NCI-H345 (cell line): ENCODE measurements around the gene RPRD2.
A peak's percentile ranks its signal among the peaks of the same experiment; 100 is the strongest.
"Not testable (repeated sequence)": the region's sequence is repeated elsewhere in the genome, so short reads cannot be mapped to it uniquely, and the experiment has no call there.

Source experiments
- DNase-seq: peaks from one replicate; lab custom pipeline; 2025; lab: John Stamatoyannopoulos, UW

The RPRD2 gene

GRCh38 chr1:150363426-150364230, at the start of gene RPRD2:
RPRD2 (plus strand) TSS chr1:150364147; CDS start chr1:150364715, 568 bp downstream.
- DNase-seq: peak; percentile 100

- not testable (repeated sequence) for DNase-seq
These were observed 49.3 kb upstream of the RPRD2 start for GRCh38 chr1:150314691-150315090.

- DNase-seq: no peak
These were observed 43.3 kb upstream of the RPRD2 start for GRCh38 chr1:150320667-150320978.

- peak; percentile 47 for DNase-seq
These were observed 42.2 kb upstream of the RPRD2 start for GRCh38 chr1:150321826-150322166.

GRCh38 chr1:150322310-150322709, 41.6 kb upstream of the RPRD2 start:
- DNase-seq: no peak

- no peak for DNase-seq
These were observed 31.2 kb upstream of the RPRD2 start for GRCh38 chr1:150332651-150333290.

- DNase-seq: no peak
These were observed 17.6 kb upstream of the RPRD2 start for GRCh38 chr1:150346316-150346715.

GRCh38 chr1:150352866-150353265, 11.1 kb upstream of the RPRD2 start:
- no peak for DNase-seq

GRCh38 chr1:150362721-150363425, 1.1 kb upstream of the RPRD2 start:
- peak; percentile 71 for DNase-seq

- DNase-seq: peak; percentile 96
These were observed 470 bp downstream of the RPRD2 start for GRCh38 chr1:150364231-150365003.

- DNase-seq: no peak
These were observed 2.0 kb downstream of the RPRD2 start for GRCh38 chr1:150365941-150366340.

GRCh38 chr1:150366416-150367296, 2.7 kb downstream of the RPRD2 start:
- no peak for DNase-seq

- DNase-seq: no peak
These were observed 7.2 kb downstream of the RPRD2 start for GRCh38 chr1:150371110-150371509.

- DNase-seq: no peak
These were observed 8.6 kb downstream of the RPRD2 start for GRCh38 chr1:150372580-150372979.

- no peak for DNase-seq
These were observed 12.2 kb downstream of the RPRD2 start for GRCh38 chr1:150376110-150376509.

- no peak for DNase-seq
These were observed 19.8 kb downstream of the RPRD2 start for GRCh38 chr1:150383631-150384324.

- DNase-seq: no peak
These were observed 21.8 kb downstream of the RPRD2 start for GRCh38 chr1:150385537-150386445.

GRCh38 chr1:150386592-150386991, 22.6 kb downstream of the RPRD2 start:
- no peak for DNase-seq

- no peak for DNase-seq
These were observed 23.3 kb downstream of the RPRD2 start for GRCh38 chr1:150387200-150387599.

GRCh38 chr1:150388241-150388640, 24.3 kb downstream of the RPRD2 start:
- DNase-seq: no peak
